GM23338 (cell line): ENCODE measurements around the gene TM6SF1. TPM values are rescaled to one million over a fixed set of nuclear protein-coding genes. Genes with fewer than 3 reads are reported as not detected.

Experiments
- ATAC-seq: fragments of 200-7000 bp; cut with Tn5 transposase; 3 replicates; pipeline ENCODE4 v1.9.1; 2020
- DNase-seq: peaks from one replicate; pipeline ENCODE4 v3.0.0-alpha.2; 2015; ENCODE audit warnings: low spot score
- H2AFZ ChIP-seq: fragments of 200-600 bp; sonication (generic); 2 replicates; pipeline ENCODE4 v1.8.0; 2016; ENCODE audit warnings: antibody characterized with exemption, mild to moderate bottlenecking, moderate library complexity
- H3F3A ChIP-seq: fragments of 200-600 bp; sonication (generic); replicated peaks from 2 replicates; pipeline ENCODE4 v1.8.0; 2017; ENCODE audit warnings: antibody characterized with exemption, mixed run types, low read depth
- H3K27ac ChIP-seq: fragments of 200-600 bp; sonication (generic); 2 replicates; pipeline ENCODE4 v1.6.1; 2016; ENCODE audit warnings: low read depth
- H3K27me3 ChIP-seq: fragments of 200-600 bp; sonication (generic); 2 replicates; pipeline ENCODE4 v1.8.0; 2016; ENCODE audit warnings: mild to moderate bottlenecking, mixed run types, moderate library complexity; ENCODE audit not compliant: insufficient read depth
- H3K36me3 ChIP-seq: fragments of 200-600 bp; sonication (generic); 2 replicates; pipeline ENCODE4 v1.8.0; 2016; ENCODE audit warnings: mild to moderate bottlenecking; ENCODE audit not compliant: insufficient read depth
- H3K4me1 ChIP-seq: fragments of 200-600 bp; sonication (generic); 2 replicates; pipeline ENCODE4 v1.8.0; 2016; ENCODE audit warnings: mild to moderate bottlenecking, moderate library complexity; ENCODE audit not compliant: insufficient read depth
- H3K4me2 ChIP-seq: fragments of 200-600 bp; sonication (generic); 2 replicates; pipeline ENCODE4 v1.7.1; 2017; ENCODE audit warnings: mixed run types
- H3K4me3 ChIP-seq: fragments of 200-600 bp; sonication (generic); 2 replicates; pipeline ENCODE4 v1.6.1; 2016; ENCODE audit warnings: mixed run types
- H3K79me2 ChIP-seq: fragments of 200-600 bp; sonication (generic); replicated peaks from 2 replicates; pipeline ENCODE4 v1.8.0; 2017; ENCODE audit warnings: mild to moderate bottlenecking; ENCODE audit not compliant: insufficient read depth
- H3K9me2 ChIP-seq: fragments of 200-600 bp; sonication (generic); 2 replicates; pipeline ENCODE4 v1.8.0; 2017; ENCODE audit not compliant: insufficient read depth
- H4K20me1 ChIP-seq: fragments of 200-600 bp; sonication (generic); replicated peaks from 2 replicates; pipeline ENCODE4 v1.8.0; 2017; ENCODE audit warnings: mild to moderate bottlenecking; ENCODE audit not compliant: insufficient read depth
- H3K27ac Mint-ChIP-seq: 2 replicates; pipeline ENCODE4 v1.8.0; 2020; ENCODE audit warnings: inconsistent platforms, mild to moderate bottlenecking, moderate library complexity, mixed read lengths
- H3K27me3 Mint-ChIP-seq: 3 replicates; pipeline ENCODE4 v1.8.0; 2022; ENCODE audit warnings: low read depth, mild to moderate bottlenecking, moderate library complexity, mixed read lengths, inconsistent platforms; ENCODE audit not compliant: insufficient read depth, poor library complexity
- H3K36me3 Mint-ChIP-seq: 3 replicates; pipeline ENCODE4 v1.8.0; 2021; ENCODE audit warnings: low read depth, mild to moderate bottlenecking, inconsistent platforms, moderate library complexity, mixed read lengths
- H3K4me1 Mint-ChIP-seq: 3 replicates; pipeline ENCODE4 v1.8.0; 2020; ENCODE audit warnings: mild to moderate bottlenecking, inconsistent platforms, mixed read lengths
- H3K4me3 Mint-ChIP-seq: 3 replicates; pipeline ENCODE4 v1.8.0; 2021; ENCODE audit warnings: moderate library complexity, mild to moderate bottlenecking, inconsistent platforms, mixed read lengths
- H3K9me3 Mint-ChIP-seq: 3 replicates; pipeline ENCODE4 v1.8.0; 2020; ENCODE audit warnings: moderate library complexity, mild to moderate bottlenecking, inconsistent platforms, mixed read lengths
- CREB1 ChIP-seq: fragments of 250-450 bp; sonication (Bioruptor Pico); IDR thresholded peaks from 2 replicates; pipeline ENCODE4 v1.5.0; 2020; ENCODE audit warnings: low read depth, mild to moderate bottlenecking, moderate library complexity
- ETS1 ChIP-seq: IDR thresholded peaks from 2 replicates; pipeline ENCODE4 v1.6.1; 2016; ENCODE audit warnings: antibody characterized with exemption
- JUNB ChIP-seq: IDR thresholded peaks from one replicate; pipeline ENCODE4 v1.6.1; 2016; ENCODE audit warnings: antibody characterized with exemption; ENCODE audit not compliant: unreplicated experiment
- POLR2AphosphoS5 ChIP-seq: IDR thresholded peaks from 2 replicates; pipeline ENCODE4 v1.6.1; 2016; ENCODE audit warnings: antibody characterized with exemption, low read depth
- REST ChIP-seq: IDR thresholded peaks from one replicate; pipeline ENCODE4 v1.6.1; 2018; ENCODE audit warnings: antibody characterized with exemption; ENCODE audit not compliant: unreplicated experiment
- ZNF114 ChIP-seq: fragments of 250-450 bp; sonication (Bioruptor Pico); IDR thresholded peaks from 2 replicates; pipeline ENCODE4 v1.5.0; 2020; ENCODE audit warnings: mild to moderate bottlenecking, moderate library complexity
- ZNF331 ChIP-seq: fragments of 250-450 bp; sonication (Bioruptor Pico); IDR thresholded peaks from 2 replicates; pipeline ENCODE4 v1.5.0; 2020; ENCODE audit warnings: low read depth, mild to moderate bottlenecking, moderate library complexity
- polyA plus RNA-seq: library from polyadenylated mRNA; unstranded; fragments of >200 nt; fragmentation: Nextera tagmentation; extraction: Ambion mirVana; gene quantifications from 2 replicates; pipeline ENCODE4 v1.2.1, GENCODE V29; 2016
- total RNA-seq: library from RNA; depleted of rRNA; stranded (reverse); fragments of >200 nt; shearing (Covaris generic); gene quantifications from 2 replicates; pipeline ENCODE4 v1.2.3, GENCODE V29; 2014
- TF ChIP-seq, protein P1 (sequence below), 2 experiments: fragments of 200-600 bp in 1 of 2; sonication (generic) in 1 of 2; conservative IDR thresholded peaks; 2 replicates each; pipeline versions ENCODE4 v1.5.1 to v1.6.1; 2016 to 2017; ENCODE audit warnings: antibody characterized with exemption in 2 of 2, low read depth in 2 of 2, mild to moderate bottlenecking in 2 of 2, moderate library complexity in 1 of 2

Gene TM6SF1
- total and polyA plus RNA-seq, 2 experiments from 2014 or later, result 0.80 to 1.5 TPM

- Histone ChIP-seq H3K36me3 (no peaks in the 10 kb centered on the region), H3K9me2 (no peaks in the 10 kb centered on the region), H4K20me1 (peaks cover 24% of the 10 kb centered on the region), H3K4me1 (peaks cover 33% of the 10 kb centered on the region), H3K27me3 (no peaks in the 10 kb centered on the region), H2AFZ (peak within 1 kb of the TSS; percentile 96), H3K79me2 (peaks cover 45% of the 10 kb centered on the region), H3K4me2 (peak within 1 kb of the TSS; percentile 82), H3K27ac (peak within 1 kb of the TSS; percentile 91), H3F3A (no peaks in the 10 kb centered on the region; the same call in 1 of the 2 replicates), H3K4me3 (peak within 1 kb of the TSS; percentile 77)
- peak; percentile 87 for DNase-seq
- Mint-ChIP-seq H3K9me3 (peaks cover 10% of the 10 kb centered on the region; the same call in 2 of the 3 replicates), H3K4me3 (no peak within 1 kb of the TSS; the same call in none of the 3 replicates), H3K36me3 (peaks cover 5% of the 10 kb centered on the region), H3K27ac (peak within 1 kb of the TSS; percentile 76), H3K4me1 (peaks cover 17% of the 10 kb centered on the region), H3K27me3 (peaks cover 5% of the 10 kb centered on the region)
- ATAC-seq, result peak; percentile 91
- TF ChIP-seq, protein P1, sequence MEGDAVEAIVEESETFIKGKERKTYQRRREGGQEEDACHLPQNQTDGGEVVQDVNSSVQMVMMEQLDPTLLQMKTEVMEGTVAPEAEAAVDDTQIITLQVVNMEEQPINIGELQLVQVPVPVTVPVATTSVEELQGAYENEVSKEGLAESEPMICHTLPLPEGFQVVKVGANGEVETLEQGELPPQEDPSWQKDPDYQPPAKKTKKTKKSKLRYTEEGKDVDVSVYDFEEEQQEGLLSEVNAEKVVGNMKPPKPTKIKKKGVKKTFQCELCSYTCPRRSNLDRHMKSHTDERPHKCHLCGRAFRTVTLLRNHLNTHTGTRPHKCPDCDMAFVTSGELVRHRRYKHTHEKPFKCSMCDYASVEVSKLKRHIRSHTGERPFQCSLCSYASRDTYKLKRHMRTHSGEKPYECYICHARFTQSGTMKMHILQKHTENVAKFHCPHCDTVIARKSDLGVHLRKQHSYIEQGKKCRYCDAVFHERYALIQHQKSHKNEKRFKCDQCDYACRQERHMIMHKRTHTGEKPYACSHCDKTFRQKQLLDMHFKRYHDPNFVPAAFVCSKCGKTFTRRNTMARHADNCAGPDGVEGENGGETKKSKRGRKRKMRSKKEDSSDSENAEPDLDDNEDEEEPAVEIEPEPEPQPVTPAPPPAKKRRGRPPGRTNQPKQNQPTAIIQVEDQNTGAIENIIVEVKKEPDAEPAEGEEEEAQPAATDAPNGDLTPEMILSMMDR (conservative IDR thresholded peaks at IDR 0.05; ENCODE audit: low read depth in 2 of 2), result 0 out of 4 replicates have a peak, but pooled peaks of 1 of the 2 experiments have one; percentile 18
- no peak for TF ChIP-seq JUNB
- peak; percentile 82 for TF ChIP-seq POLR2AphosphoS5
- no peak for TF ChIP-seq REST
- no peak for TF ChIP-seq CREB1 (CRISPR knock-in tag)
These were observed 40.5 kb upstream of the TM6SF1 start, which contains the start of gene BTBD1 for GRCh38 chr15:83066734-83067637. Gene BTBD1 (minus strand): TSS chr15:83067252. CDS start chr15:83067151, 101 bp downstream.

- peak overlapping the region; percentile 77 for H3K4me3 ChIP-seq
- DNase-seq (no peak), ATAC-seq (no peak)
- peaks cover 39% of the 10 kb centered on the region for H3K79me2 ChIP-seq
- no peaks in the 10 kb centered on the region for H3K9me2 ChIP-seq
- no peaks in the 10 kb centered on the region; the same call in 1 of the 2 replicates for H3F3A ChIP-seq
- H3K36me3 Mint-ChIP-seq, result peaks cover 7% of the 10 kb centered on the region
- peaks cover 18% of the 10 kb centered on the region for H4K20me1 ChIP-seq
- no peak overlapping the region; the same call in none of the 3 replicates for H3K4me3 Mint-ChIP-seq
- H3K4me1 Mint-ChIP-seq, result peaks cover 17% of the 10 kb centered on the region
- H3K4me2 ChIP-seq, result peak overlapping the region; percentile 82
- peaks cover 33% of the 10 kb centered on the region for H3K4me1 ChIP-seq
- H3K27me3 ChIP-seq, result no peaks in the 10 kb centered on the region
- H3K27ac Mint-ChIP-seq, result peak overlapping the region; percentile 76
- no peak for TF ChIP-seq ZNF331
- TF ChIP-seq ETS1, result no peak
- TF ChIP-seq JUNB, result no peak
- TF ChIP-seq REST, result no peak
- no peak for TF ChIP-seq POLR2AphosphoS5
- TF ChIP-seq ZNF114 (CRISPR knock-in tag), result no peak
- H2AFZ ChIP-seq, result peak overlapping the region; percentile 96
- H3K27ac ChIP-seq, result peak overlapping the region; percentile 80
- peaks cover 15% of the 10 kb centered on the region for H3K9me3 Mint-ChIP-seq
- H3K36me3 ChIP-seq, result no peaks in the 10 kb centered on the region
- peaks cover 5% of the 10 kb centered on the region for H3K27me3 Mint-ChIP-seq
These were observed 39.8 kb upstream of the TM6SF1 start for GRCh38 chr15:83067638-83067962.
